Activated CD4-positive, alpha-beta T cell treated with anti-CD3 and anti-CD28 coated beads for 36 hours (primary cell): Measurements from ENCODE around the gene FXYD5. TPM values are rescaled to one million over a fixed set of nuclear protein-coding genes. Genes with fewer than 3 reads are reported as not detected.
A peak's percentile ranks its signal among the peaks of the same experiment; 100 is the strongest.

ENCODE experiments used
- ATAC-seq: fragments of 200-7000 bp; cut with Tn5 transposase; one replicate; pipeline ENCODE4 v1.10.0; 2021; ENCODE audit warnings: mild to moderate bottlenecking, moderate library complexity
- CTCF ChIA-PET: fragments of 350-600 bp; sonication (Branson Sonifier 250); formaldehyde crosslinking; loops from one replicate; lab custom pipeline; 2021; ENCODE audit warnings: antibody characterized with exemption; lab: Charles Lee
- POLR2A ChIA-PET: fragments of 350-600 bp; sonication (Branson Sonifier 250); formaldehyde crosslinking; loops from one replicate; lab custom pipeline; 2021; ENCODE audit warnings: antibody characterized with exemption, inconsistent platforms; lab: Charles Lee
- DNase-seq: peaks from one replicate; pipeline ENCODE4 v3.0.0-alpha.2; 2020
- H3K27ac Mint-ChIP-seq: one replicate; pipeline ENCODE4 v1.8.0; 2021; ENCODE audit warnings: mixed read lengths
- H3K27me3 Mint-ChIP-seq: one replicate; pipeline ENCODE4 v1.8.0; 2021; ENCODE audit warnings: mixed read lengths
- H3K36me3 Mint-ChIP-seq: one replicate; pipeline ENCODE4 v1.8.0; 2021; ENCODE audit warnings: low read depth, mixed read lengths
- H3K4me1 Mint-ChIP-seq: one replicate; pipeline ENCODE4 v1.8.0; 2021; ENCODE audit warnings: mixed read lengths
- H3K4me3 Mint-ChIP-seq: one replicate; pipeline ENCODE4 v1.8.0; 2021; ENCODE audit warnings: mild to moderate bottlenecking, moderate library complexity, mixed read lengths
- H3K9me3 Mint-ChIP-seq: one replicate; pipeline ENCODE4 v1.8.0; 2021; ENCODE audit warnings: low read depth, mixed read lengths
- intact Hi-C, 2 experiments: fragments of 100-400 bp; cut with DNase I in 1 of 2; cut with micrococcal nuclease in 1 of 2; formaldehyde crosslinking; loops; one replicate each; pipeline versions ENCODE4 v1.14.2 to v1.15.1; 2022 to 2024; cut with DNase I, micrococcal nuclease
- total RNA-seq, 2 experiments: library from RNA; stranded (reverse); gene quantifications; one replicate each; pipeline ENCODE4 v1.2.3, GENCODE V29; 2021

The FXYD5 gene
- total RNA-seq, 2 experiments from 2014 or later, result 261 to 358 TPM

GRCh38 chr19:35130761-35131720 lies 23.5 kb upstream of the FXYD5 start:
- POLR2A ChIA-PET, result no interaction called here
- H3K4me1 Mint-ChIP-seq, result peaks cover 4% of the 10 kb centered on the region
- no peaks in the 10 kb centered on the region for H3K36me3 Mint-ChIP-seq
- DNase-seq (no peak), ATAC-seq (no peak)
- peaks cover 7% of the 10 kb centered on the region for H3K9me3 Mint-ChIP-seq
- CTCF ChIA-PET, result no interaction called here
- intact Hi-C loops, result no loop called here
- no peak overlapping the region for H3K4me3 Mint-ChIP-seq
- no peak overlapping the region for H3K27ac Mint-ChIP-seq
- no peaks in the 10 kb centered on the region for H3K27me3 Mint-ChIP-seq

- H3K9me3 Mint-ChIP-seq, result peaks cover 7% of the 10 kb centered on the region
- CTCF ChIA-PET, result no interaction called here
- POLR2A ChIA-PET, result no interaction called here
- peaks cover 4% of the 10 kb centered on the region for H3K4me1 Mint-ChIP-seq
- H3K4me3 Mint-ChIP-seq, result no peak overlapping the region
- DNase-seq, result no peak
- no peak for ATAC-seq
- H3K36me3 Mint-ChIP-seq, result no peaks in the 10 kb centered on the region
- no peak overlapping the region for H3K27ac Mint-ChIP-seq
- H3K27me3 Mint-ChIP-seq, result no peaks in the 10 kb centered on the region
- intact Hi-C loops, result no loop called here
Measured at GRCh38 chr19:35132254-35132653, 22.3 kb upstream of the FXYD5 start.

- Mint-ChIP-seq H3K27me3 (no peaks in the 10 kb centered on the region), H3K9me3 (peaks cover 7% of the 10 kb centered on the region), H3K36me3 (no peaks in the 10 kb centered on the region), H3K4me3 (no peak overlapping the region), H3K4me1 (peaks cover 4% of the 10 kb centered on the region), H3K27ac (no peak overlapping the region)
- ATAC-seq, result no peak
- ChIA-PET CTCF (interaction anchor here (0.6 to 2.6 kb wide), 3 partner anchors 10 to 101 kb away, joined by 4 to 8 read pairs (median 5); no protein-coding TSS in a partner anchor), POLR2A (no interaction called here)
- intact Hi-C loops, result no loop called here
- no peak for DNase-seq
Measured at GRCh38 chr19:35133826-35134225, 20.7 kb upstream of the FXYD5 start.

- CTCF ChIA-PET, result interaction anchor here (0.7 to 3.2 kb wide), 6 partner anchors 11 to 814 kb away, joined by 3 to 30 read pairs (median 8); partner anchors contain the start of gene FXYD5
- POLR2A ChIA-PET, result interaction anchor here (0.5 kb wide), 1 partner anchor 36 kb away, joined by 3 read pairs; no protein-coding TSS in a partner anchor
- no peak within 1 kb of the TSS for H3K27ac Mint-ChIP-seq
- no peaks in the 10 kb centered on the region for H3K36me3 Mint-ChIP-seq
- H3K4me3 Mint-ChIP-seq, result no peak within 1 kb of the TSS
- peaks cover 7% of the 10 kb centered on the region for H3K9me3 Mint-ChIP-seq
- intact Hi-C loops, result loop anchor here (1.0 to 5.0 kb wide), 2 partner anchors 67 to 87 kb away; no protein-coding TSS in a partner anchor
- H3K4me1 Mint-ChIP-seq, result peaks cover 4% of the 10 kb centered on the region
- ATAC-seq (no peak), DNase-seq (no peak)
- H3K27me3 Mint-ChIP-seq, result no peaks in the 10 kb centered on the region
Measured at GRCh38 chr19:35134601-35135242, 19.8 kb upstream of the FXYD5 start, which contains the start of gene LGI4. Gene LGI4, minus strand, starts transcription at chr19:35135059. Its CDS starts 379 bp downstream, at chr19:35134680.

GRCh38 chr19:35135389-35135909 lies 19.1 kb upstream of the FXYD5 start:
- peak; percentile 95 for ATAC-seq

GRCh38 chr19:35136231-35136630 lies 18.3 kb upstream of the FXYD5 start:
- no peak overlapping the region for H3K27ac Mint-ChIP-seq
- H3K9me3 Mint-ChIP-seq, result peaks cover 7% of the 10 kb centered on the region
- H3K27me3 Mint-ChIP-seq, result peaks cover 2% of the 10 kb centered on the region
- H3K4me3 Mint-ChIP-seq, result no peak overlapping the region
- ATAC-seq (no peak), DNase-seq (no peak)
- peaks cover 10% of the 10 kb centered on the region for H3K4me1 Mint-ChIP-seq
- CTCF ChIA-PET, result interaction anchor here (0.6 to 3.2 kb wide), 14 partner anchors 8 to 666 kb away, joined by 3 to 30 read pairs (median 4); partner anchors contain the start of gene FXYD5
- no peaks in the 10 kb centered on the region for H3K36me3 Mint-ChIP-seq
- POLR2A ChIA-PET, result no interaction called here
- intact Hi-C loops, result loop anchor here in 1 of 2 experiments (5.0 kb wide), 1 partner anchor 89 kb away; no protein-coding TSS in a partner anchor

More at GRCh38 chr19:35135389-35135909, 19.1 kb upstream of the FXYD5 start:
- H3K4me1 Mint-ChIP-seq, result peaks cover 4% of the 10 kb centered on the region
- peaks cover 7% of the 10 kb centered on the region for H3K9me3 Mint-ChIP-seq
- intact Hi-C loops, result loop anchor here (1.0 to 5.0 kb wide), 2 partner anchors 68 to 88 kb away; no protein-coding TSS in a partner anchor
- peak; percentile 83 for DNase-seq
- no peak overlapping the region for H3K4me3 Mint-ChIP-seq
- no peaks in the 10 kb centered on the region for H3K36me3 Mint-ChIP-seq
- H3K27me3 Mint-ChIP-seq, result no peaks in the 10 kb centered on the region
- ChIA-PET POLR2A (no interaction called here), CTCF (interaction anchor here (0.7 to 3.2 kb wide), 11 partner anchors 8 to 128 kb away, joined by 3 to 30 read pairs (median 8); partner anchors contain the start of gene FXYD5)
- H3K27ac Mint-ChIP-seq, result no peak overlapping the region

GRCh38 chr19:35136977-35137702 lies 17.4 kb upstream of the FXYD5 start:
- Mint-ChIP-seq H3K9me3 (peaks cover 7% of the 10 kb centered on the region), H3K27ac (no peak overlapping the region), H3K27me3 (peaks cover 3% of the 10 kb centered on the region), H3K4me3 (no peak overlapping the region), H3K4me1 (peaks cover 18% of the 10 kb centered on the region), H3K36me3 (no peaks in the 10 kb centered on the region)
- no peak for DNase-seq
- ChIA-PET POLR2A (no interaction called here), CTCF (interaction anchor here (0.6 to 3.2 kb wide), 12 partner anchors 9 to 667 kb away, joined by 3 to 30 read pairs (median 4); partner anchors contain the start of gene FXYD5)
- intact Hi-C loops, result loop anchor here in 1 of 2 experiments (5.0 kb wide), 1 partner anchor 90 kb away; no protein-coding TSS in a partner anchor
- ATAC-seq, result no peak

- POLR2A ChIA-PET, result no interaction called here
- H3K4me1 Mint-ChIP-seq, result peaks cover 23% of the 10 kb centered on the region
- H3K36me3 Mint-ChIP-seq, result no peaks in the 10 kb centered on the region
- no peak within 1 kb of the TSS for H3K27ac Mint-ChIP-seq
- intact Hi-C loops, result loop anchor here in 1 of 2 experiments (5.0 kb wide), 1 partner anchor 91 kb away; no protein-coding TSS in a partner anchor
- H3K4me3 Mint-ChIP-seq, result no peak within 1 kb of the TSS
- no peak for ATAC-seq
- CTCF ChIA-PET, result interaction anchor here (1.0 kb wide), 1 partner anchor 92 kb away, joined by 3 read pairs; no protein-coding TSS in a partner anchor
- H3K27me3 Mint-ChIP-seq, result peaks cover 4% of the 10 kb centered on the region
- no peak for DNase-seq
- H3K9me3 Mint-ChIP-seq, result no peaks in the 10 kb centered on the region
Measured at GRCh38 chr19:35138305-35138892, 16.1 kb upstream of the FXYD5 start, which contains the start of gene FXYD1. Gene FXYD1, plus strand, starts transcription at chr19:35138824. Its CDS starts 1,256 bp downstream, at chr19:35140080.

- ChIA-PET CTCF (interaction anchor here (0.5 to 3.5 kb wide), 6 partner anchors 10 to 500 kb away, joined by 3 to 47 read pairs (median 10); partner anchors contain the start of gene FXYD5), POLR2A (interaction anchor here (0.6 to 1.1 kb wide), 2 partner anchors 13 to 102 kb away, joined by 4 to 5 read pairs; no protein-coding TSS in a partner anchor)
- Mint-ChIP-seq H3K4me1 (peaks cover 34% of the 10 kb centered on the region), H3K4me3 (peak overlapping the region; percentile 33), H3K9me3 (no peaks in the 10 kb centered on the region), H3K27me3 (peaks cover 8% of the 10 kb centered on the region), H3K27ac (no peak overlapping the region), H3K36me3 (no peaks in the 10 kb centered on the region)
- intact Hi-C loops, result loop anchor here in 1 of 2 experiments (2.0 to 10.0 kb wide), 3 partner anchors 168 to 604 kb away; partner anchors contain the start of genes FFAR1, IGFLR1, LIN37 and PSENEN
- ATAC-seq (no peak), DNase-seq (no peak)
Measured at GRCh38 chr19:35140207-35140961, 14.2 kb upstream of the FXYD5 start.
